A549 (cell line): ENCODE measurements around the gene EIF6.

Experiments used
- BHLHE40 ChIP-seq: IDR thresholded peaks from 2 replicates; pipeline ENCODE4 v1.6.1; 2012; ENCODE audit warnings: low read depth, low read length, inconsistent platforms
- HOXB5 ChIP-seq: fragments of 250-450 bp; sonication (Bioruptor Pico); IDR thresholded peaks from 2 replicates; pipeline ENCODE4 v1.5.0; 2020; ENCODE audit warnings: mild to moderate bottlenecking, moderate library complexity
- JUN ChIP-seq, 2 experiments: fragments of >200 bp; sonication (Bioruptor Twin); formaldehyde crosslinking; IDR thresholded peaks; 2 replicates in 1 of 2; 3 replicates in 1 of 2; pipeline ENCODE4 v1.6.1; 2016 to 2017
- JUNB ChIP-seq: fragments of >200 bp; sonication (Bioruptor Twin); formaldehyde crosslinking; IDR thresholded peaks from 2 replicates; pipeline ENCODE4 v1.6.1; 2016
- NFE2L2 ChIP-seq: fragments of 150-350 bp; conservative IDR thresholded peaks from 2 replicates; pipeline ENCODE4 v1.6.1; 2014; ENCODE audit warnings: low read length
- NPAS2 ChIP-seq: fragments of 250-450 bp; sonication (Bioruptor Pico); IDR thresholded peaks from 2 replicates; pipeline ENCODE4 v1.8.0; 2022; ENCODE audit warnings: mild to moderate bottlenecking, moderate library complexity, borderline replicate concordance
- POLR2A ChIP-seq: IDR thresholded peaks from 2 replicates; pipeline ENCODE4 v1.6.1; 2012; ENCODE audit warnings: mild to moderate bottlenecking, low read length
- POLR2AphosphoS2 ChIP-seq: conservative IDR thresholded peaks from 2 replicates; pipeline ENCODE4 v1.6.1; 2012; ENCODE audit warnings: low read length, improper control_type of control experiment, inconsistent platforms
- RCOR1 ChIP-seq: fragments of 150-350 bp; IDR thresholded peaks from 2 replicates; pipeline ENCODE4 v1.6.1; 2014; ENCODE audit warnings: antibody characterized with exemption, low read length, low read depth
- REST ChIP-seq: fragments of 200-600 bp; sonication (generic); IDR thresholded peaks from 2 replicates; pipeline ENCODE4 v1.6.1; 2016; ENCODE audit warnings: antibody characterized with exemption, mild to moderate bottlenecking, moderate library complexity
- TF ChIP-seq, protein P1 (sequence below): IDR thresholded peaks from 2 replicates; pipeline ENCODE4 v1.6.1; 2012
- TF ChIP-seq, protein P2 (sequence below): fragments of >200 bp; sonication (Bioruptor Twin); formaldehyde crosslinking; IDR thresholded peaks from 3 replicates; pipeline ENCODE4 v1.5.1; 2016
- TF ChIP-seq, protein P3 (sequence below): IDR thresholded peaks from 2 replicates; pipeline ENCODE4 v1.6.1; 2012

DNA sequence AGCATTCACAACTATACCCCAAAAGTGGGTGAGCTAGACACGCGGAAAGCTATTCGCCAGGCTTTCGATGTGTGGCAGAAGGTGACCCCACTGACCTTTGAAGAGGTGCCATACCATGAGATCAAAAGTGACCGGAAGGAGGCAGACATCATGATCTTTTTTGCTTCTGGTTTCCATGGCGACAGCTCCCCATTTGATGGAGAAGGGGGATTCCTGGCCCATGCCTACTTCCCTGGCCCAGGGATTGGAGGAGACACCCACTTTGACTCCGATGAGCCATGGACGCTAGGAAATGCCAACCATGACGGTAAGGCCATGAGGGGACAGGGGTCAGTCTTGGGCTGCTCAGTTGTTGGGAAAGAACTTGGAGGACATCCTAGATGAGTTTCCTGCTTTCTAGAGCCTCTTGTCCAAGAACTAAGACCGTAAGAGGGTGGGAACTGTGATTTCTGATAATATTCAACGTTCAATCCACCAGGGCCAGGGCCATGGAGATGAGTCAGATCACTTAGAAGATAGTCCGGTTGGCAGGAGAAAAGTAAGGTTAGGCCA lies 30.0 kb downstream of the EIF6 start:
- TF ChIP-seq HOXB5 (CRISPR knock-in tag), result no peak
- TF ChIP-seq, protein P1, sequence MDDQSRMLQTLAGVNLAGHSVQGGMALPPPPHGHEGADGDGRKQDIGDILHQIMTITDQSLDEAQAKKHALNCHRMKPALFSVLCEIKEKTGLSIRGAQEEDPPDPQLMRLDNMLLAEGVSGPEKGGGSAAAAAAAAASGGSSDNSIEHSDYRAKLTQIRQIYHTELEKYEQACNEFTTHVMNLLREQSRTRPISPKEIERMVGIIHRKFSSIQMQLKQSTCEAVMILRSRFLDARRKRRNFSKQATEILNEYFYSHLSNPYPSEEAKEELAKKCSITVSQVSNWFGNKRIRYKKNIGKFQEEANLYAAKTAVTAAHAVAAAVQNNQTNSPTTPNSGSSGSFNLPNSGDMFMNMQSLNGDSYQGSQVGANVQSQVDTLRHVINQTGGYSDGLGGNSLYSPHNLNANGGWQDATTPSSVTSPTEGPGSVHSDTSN, result no peak
- TF ChIP-seq JUNB, result no peak
- no peak for TF ChIP-seq POLR2A
- TF ChIP-seq NPAS2, result no peak
- TF ChIP-seq, protein P2, sequence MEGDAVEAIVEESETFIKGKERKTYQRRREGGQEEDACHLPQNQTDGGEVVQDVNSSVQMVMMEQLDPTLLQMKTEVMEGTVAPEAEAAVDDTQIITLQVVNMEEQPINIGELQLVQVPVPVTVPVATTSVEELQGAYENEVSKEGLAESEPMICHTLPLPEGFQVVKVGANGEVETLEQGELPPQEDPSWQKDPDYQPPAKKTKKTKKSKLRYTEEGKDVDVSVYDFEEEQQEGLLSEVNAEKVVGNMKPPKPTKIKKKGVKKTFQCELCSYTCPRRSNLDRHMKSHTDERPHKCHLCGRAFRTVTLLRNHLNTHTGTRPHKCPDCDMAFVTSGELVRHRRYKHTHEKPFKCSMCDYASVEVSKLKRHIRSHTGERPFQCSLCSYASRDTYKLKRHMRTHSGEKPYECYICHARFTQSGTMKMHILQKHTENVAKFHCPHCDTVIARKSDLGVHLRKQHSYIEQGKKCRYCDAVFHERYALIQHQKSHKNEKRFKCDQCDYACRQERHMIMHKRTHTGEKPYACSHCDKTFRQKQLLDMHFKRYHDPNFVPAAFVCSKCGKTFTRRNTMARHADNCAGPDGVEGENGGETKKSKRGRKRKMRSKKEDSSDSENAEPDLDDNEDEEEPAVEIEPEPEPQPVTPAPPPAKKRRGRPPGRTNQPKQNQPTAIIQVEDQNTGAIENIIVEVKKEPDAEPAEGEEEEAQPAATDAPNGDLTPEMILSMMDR, result no peak
- no peak for TF ChIP-seq REST
- no peak for TF ChIP-seq RCOR1
- no peak for TF ChIP-seq JUN (IDR thresholded peaks at IDR 0.05)
- no peak for TF ChIP-seq BHLHE40
- TF ChIP-seq NFE2L2, result no peak
- TF ChIP-seq, protein P3, sequence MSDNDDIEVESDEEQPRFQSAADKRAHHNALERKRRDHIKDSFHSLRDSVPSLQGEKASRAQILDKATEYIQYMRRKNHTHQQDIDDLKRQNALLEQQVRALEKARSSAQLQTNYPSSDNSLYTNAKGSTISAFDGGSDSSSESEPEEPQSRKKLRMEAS, result no peak
- TF ChIP-seq POLR2AphosphoS2, result no peak
